ENCODE data around the gene LYAR.

LYAR gene

GRCh38 chr4:4323705-4324534, 34.0 kb upstream of the LYAR start:
- H3K4me3 ChIP-seq (ENCODE audit: low read depth, low read length), result no peak overlapping the region
- TF ChIP-seq CTCF (IDR thresholded peaks at IDR 0.05; ENCODE audit: control insufficient read depth, extremely low read depth, insufficient read depth), result no peak
- no peak for DNase-seq (ENCODE audit: low read depth)

- no peak for TF ChIP-seq CTCF (IDR thresholded peaks at IDR 0.05; ENCODE audit: control insufficient read depth, extremely low read depth, insufficient read depth)
- no peak overlapping the region for H3K4me3 ChIP-seq (ENCODE audit: low read depth, low read length)
- DNase-seq (ENCODE audit: low read depth), result no peak
These were observed 32.2 kb upstream of the LYAR start for GRCh38 chr4:4321951-4322688.

GRCh38 chr4:4320951-4321714, 31.2 kb upstream of the LYAR start:
- DNase-seq (ENCODE audit: low read depth), result no peak
- TF ChIP-seq CTCF (IDR thresholded peaks at IDR 0.05; ENCODE audit: control insufficient read depth, extremely low read depth, insufficient read depth), result no peak
- H3K4me3 ChIP-seq (ENCODE audit: low read depth, low read length), result no peak overlapping the region

- DNase-seq (ENCODE audit: low read depth), result no peak
- no peak overlapping the region for H3K4me3 ChIP-seq (ENCODE audit: low read depth, low read length)
- TF ChIP-seq CTCF (IDR thresholded peaks at IDR 0.05; ENCODE audit: control insufficient read depth, extremely low read depth, insufficient read depth), result no peak
These were observed 30.6 kb upstream of the LYAR start for GRCh38 chr4:4320528-4320927.

- TF ChIP-seq CTCF (IDR thresholded peaks at IDR 0.05; ENCODE audit: control insufficient read depth, extremely low read depth, insufficient read depth), result no peak
- H3K4me3 ChIP-seq (ENCODE audit: low read depth, low read length), result no peak overlapping the region
- DNase-seq (ENCODE audit: low read depth), result no peak
These were observed 27.7 kb upstream of the LYAR start for GRCh38 chr4:4317496-4318232.

- TF ChIP-seq CTCF (IDR thresholded peaks at IDR 0.05; ENCODE audit: control insufficient read depth, extremely low read depth, insufficient read depth), result no peak
- no peak overlapping the region for H3K4me3 ChIP-seq (ENCODE audit: low read depth, low read length)
- DNase-seq (ENCODE audit: low read depth), result no peak
These were observed 26.2 kb upstream of the LYAR start for GRCh38 chr4:4316150-4316495.
